ENCODE results near the gene GRAMD2A.

DNA sequence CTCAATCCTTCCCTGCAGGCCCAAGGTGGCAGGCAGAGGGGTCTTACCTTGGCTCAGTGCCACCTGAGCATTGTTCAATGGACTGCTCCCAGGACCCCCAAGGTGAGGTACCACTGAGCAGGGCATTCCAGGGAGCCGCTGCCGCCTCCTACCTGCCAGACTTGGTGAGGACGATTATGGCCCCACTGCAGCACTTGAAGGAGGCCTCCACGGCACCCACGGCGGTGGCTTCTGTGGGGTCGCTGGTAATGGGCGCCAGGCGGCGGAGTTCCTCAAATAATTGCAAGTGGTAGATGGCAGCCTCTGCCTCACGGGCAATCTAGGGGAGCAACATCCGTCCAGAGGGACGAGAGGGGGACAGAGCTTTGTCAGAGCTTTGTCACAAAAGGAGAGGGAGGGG is 4.7 kb upstream of the GRAMD2A start:
- TF ChIP-seq, protein P1, sequence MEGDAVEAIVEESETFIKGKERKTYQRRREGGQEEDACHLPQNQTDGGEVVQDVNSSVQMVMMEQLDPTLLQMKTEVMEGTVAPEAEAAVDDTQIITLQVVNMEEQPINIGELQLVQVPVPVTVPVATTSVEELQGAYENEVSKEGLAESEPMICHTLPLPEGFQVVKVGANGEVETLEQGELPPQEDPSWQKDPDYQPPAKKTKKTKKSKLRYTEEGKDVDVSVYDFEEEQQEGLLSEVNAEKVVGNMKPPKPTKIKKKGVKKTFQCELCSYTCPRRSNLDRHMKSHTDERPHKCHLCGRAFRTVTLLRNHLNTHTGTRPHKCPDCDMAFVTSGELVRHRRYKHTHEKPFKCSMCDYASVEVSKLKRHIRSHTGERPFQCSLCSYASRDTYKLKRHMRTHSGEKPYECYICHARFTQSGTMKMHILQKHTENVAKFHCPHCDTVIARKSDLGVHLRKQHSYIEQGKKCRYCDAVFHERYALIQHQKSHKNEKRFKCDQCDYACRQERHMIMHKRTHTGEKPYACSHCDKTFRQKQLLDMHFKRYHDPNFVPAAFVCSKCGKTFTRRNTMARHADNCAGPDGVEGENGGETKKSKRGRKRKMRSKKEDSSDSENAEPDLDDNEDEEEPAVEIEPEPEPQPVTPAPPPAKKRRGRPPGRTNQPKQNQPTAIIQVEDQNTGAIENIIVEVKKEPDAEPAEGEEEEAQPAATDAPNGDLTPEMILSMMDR (IDR thresholded peaks at IDR 0.05): no peak
- TF ChIP-seq POLR2AphosphoS5 (IDR thresholded peaks at IDR 0.05) (no peak), POLR2A (IDR thresholded peaks at IDR 0.05) (no peak), EP300 (IDR thresholded peaks at IDR 0.05) (no peak)
